BLaER1 treated with 17β-estradiol and CSF1 and Interleukin-3, amounts not matched to agents 10 nM and 100 nM (cell line): ENCODE data around the gene LRRC27.
"Not testable (repeated sequence)": the region's sequence is repeated elsewhere in the genome, so short reads cannot be mapped to it uniquely, and the experiment has no call there.

Experiments used
- H3K27ac ChIP-seq, 11 experiments: shearing (Covaris generic); formaldehyde crosslinking; 2 replicates each; pipeline ENCODE4 v1.8.1; 2022
- H3K27me3 ChIP-seq, 11 experiments: shearing (Covaris generic); formaldehyde crosslinking; 2 replicates each; pipeline ENCODE4 v1.8.1; 2022
- H3K36me3 ChIP-seq, 11 experiments: shearing (Covaris generic); formaldehyde crosslinking; 2 replicates each; pipeline ENCODE4 v1.8.1; 2022
- H3K4me1 ChIP-seq, 10 experiments: shearing (Covaris generic); formaldehyde crosslinking; 2 replicates each; pipeline ENCODE4 v1.8.1; 2022
- H3K4me2 ChIP-seq, 11 experiments: shearing (Covaris generic); formaldehyde crosslinking; 2 replicates each; pipeline ENCODE4 v1.8.1; 2022
- H3K4me3 ChIP-seq, 10 experiments: shearing (Covaris generic); formaldehyde crosslinking; 2 replicates each; pipeline ENCODE4 v1.8.1; 2022
- H3K9ac ChIP-seq, 11 experiments: shearing (Covaris generic); formaldehyde crosslinking; 2 replicates each; pipeline ENCODE4 v1.8.1; 2022
- H3K9me3 ChIP-seq, 11 experiments: shearing (Covaris generic); formaldehyde crosslinking; replicated peaks in 1 of 11; 2 replicates each; pipeline ENCODE4 v1.8.1; 2022
- H4K20me1 ChIP-seq, 11 experiments: shearing (Covaris generic); formaldehyde crosslinking; 2 replicates each; pipeline ENCODE4 v1.8.1; 2022
- Cebpa-rat ChIP-seq, 11 experiments: shearing (Covaris generic); IDR thresholded peaks; 2 replicates each; pipeline ENCODE4 v1.8.1; 2022

The LRRC27 gene

GRCh38 chr10:132335189-132336063 lies 3.4 kb downstream of the LRRC27 start:
- Histone ChIP-seq H3K27ac (no peak overlapping the region), H3K4me3 (no peak overlapping the region)

GRCh38 chr10:132336064-132336746 lies 4.2 kb downstream of the LRRC27 start:
- H3K27ac ChIP-seq: no peak overlapping the region
- H3K9ac ChIP-seq: peak overlapping the region in 6 of 11 experiments; percentile 58 to 71 (median 62); a peak in 4 of 22 replicates
- TF ChIP-seq Cebpa-rat (IDR thresholded peaks at IDR 0.05): no peak
- peaks cover 0 to 37% (median 17%) of the 10 kb centered on the region in 11 experiments; a peak in 14 of 22 replicates for H3K36me3 ChIP-seq
- H3K4me2 ChIP-seq: peak overlapping the region; percentile 59 to 88 (median 76)
- peaks cover 30 to 41% (median 35%) of the 10 kb centered on the region in 10 experiments for H3K4me1 ChIP-seq
- peak overlapping the region in 3 of 10 experiments; percentile 42 to 49 (median 49); a peak in 3 of 20 replicates for H3K4me3 ChIP-seq
- H3K9me3 ChIP-seq: no peaks in the 10 kb centered on the region
- no peaks in the 10 kb centered on the region; a peak in 1 of 22 replicates for H3K27me3 ChIP-seq
- H4K20me1 ChIP-seq: no peaks in the 10 kb centered on the region; a peak in 1 of 22 replicates

More at GRCh38 chr10:132335189-132336063, 3.4 kb downstream of the LRRC27 start:
- H3K4me1 ChIP-seq: peaks cover 29 to 39% (median 36%) of the 10 kb centered on the region in 10 experiments
- H3K4me2 ChIP-seq: peak overlapping the region in 8 of 11 experiments; percentile 4 to 88 (median 79); a peak in 11 of 22 replicates
- no peak for TF ChIP-seq Cebpa-rat (IDR thresholded peaks at IDR 0.05)
- H3K36me3 ChIP-seq: peaks cover 0 to 37% (median 17%) of the 10 kb centered on the region in 11 experiments; a peak in 14 of 22 replicates
- peaks cover 0 to 6% (median 0%) of the 10 kb centered on the region in 11 experiments; a peak in 5 of 22 replicates for H4K20me1 ChIP-seq
- no peaks in the 10 kb centered on the region for H3K27me3 ChIP-seq
- H3K9ac ChIP-seq: no peak overlapping the region
- no peaks in the 10 kb centered on the region for H3K9me3 ChIP-seq

GRCh38 chr10:132336919-132337407 lies 5.0 kb downstream of the LRRC27 start:
- Histone ChIP-seq H3K27ac (peak overlapping the region in 6 of 11 experiments; percentile 24 to 54 (median 39); a peak in 8 of 22 replicates), H3K27me3 (no peaks in the 10 kb centered on the region; a peak in 1 of 22 replicates), H3K4me2 (peak overlapping the region; percentile 59 to 88 (median 76)), H3K36me3 (peaks cover 0 to 38% (median 17%) of the 10 kb centered on the region in 11 experiments; a peak in 14 of 22 replicates), H3K4me1 (peaks cover 32 to 49% (median 42%) of the 10 kb centered on the region in 10 experiments), H3K4me3 (peak overlapping the region in 9 of 10 experiments; percentile 17 to 58 (median 38); a peak in 12 of 20 replicates), H4K20me1 (no peaks in the 10 kb centered on the region), H3K9ac (peak overlapping the region; percentile 7 to 71 (median 62); a peak in 20 of 22 replicates), H3K9me3 (peaks cover 0 to 6% (median 2%) of the 10 kb centered on the region in 11 experiments; a peak in 7 of 22 replicates)
- TF ChIP-seq Cebpa-rat (IDR thresholded peaks at IDR 0.05): no peak

- H3K4me2 ChIP-seq: 0 out of 22 replicates have a peak overlapping the region, but pooled peaks of 2 of the 11 experiments have one; percentile 76 to 87
Measured at GRCh38 chr10:132337854-132338253, 5.9 kb downstream of the LRRC27 start.

GRCh38 chr10:132338876-132339275 lies 6.9 kb downstream of the LRRC27 start:
- no peak for TF ChIP-seq Cebpa-rat (IDR thresholded peaks at IDR 0.05)
- peaks cover 8 to 20% (median 12%) of the 10 kb centered on the region in 11 experiments for H3K9me3 ChIP-seq
- no peaks in the 10 kb centered on the region; a peak in 1 of 22 replicates for H3K27me3 ChIP-seq
- peaks cover 19 to 38% (median 28%) of the 10 kb centered on the region in 10 experiments for H3K4me1 ChIP-seq
- no peak overlapping the region for H3K9ac ChIP-seq
- H3K4me2 ChIP-seq: no peak overlapping the region
- H3K36me3 ChIP-seq: peaks cover 0 to 56% (median 30%) of the 10 kb centered on the region in 11 experiments; a peak in 17 of 22 replicates
- H3K4me3 ChIP-seq: no peak overlapping the region
- no peak overlapping the region for H3K27ac ChIP-seq
- H4K20me1 ChIP-seq: no peaks in the 10 kb centered on the region

More at GRCh38 chr10:132337854-132338253, 5.9 kb downstream of the LRRC27 start:
- Histone ChIP-seq H3K4me1 (peaks cover 29 to 45% (median 38%) of the 10 kb centered on the region in 10 experiments), H3K9me3 (peaks cover 7 to 14% (median 10%) of the 10 kb centered on the region in 11 experiments), H3K36me3 (peaks cover 0 to 47% (median 21%) of the 10 kb centered on the region in 11 experiments; a peak in 16 of 22 replicates)
- not testable (repeated sequence) for H3K4me3 ChIP-seq, H4K20me1 ChIP-seq, H3K27ac ChIP-seq, H3K9ac ChIP-seq, H3K27me3 ChIP-seq

- Histone ChIP-seq H3K4me2 (no peak overlapping the region), H3K27me3 (no peaks in the 10 kb centered on the region; a peak in 1 of 22 replicates), H3K9ac (no peak overlapping the region), H3K27ac (no peak overlapping the region), H3K4me3 (no peak overlapping the region), H3K36me3 (peaks cover 0 to 54% (median 29%) of the 10 kb centered on the region in 11 experiments; a peak in 17 of 22 replicates), H4K20me1 (no peaks in the 10 kb centered on the region), H3K9me3 (peaks cover 8 to 20% (median 12%) of the 10 kb centered on the region in 11 experiments), H3K4me1 (peaks cover 18 to 38% (median 28%) of the 10 kb centered on the region in 10 experiments)
- TF ChIP-seq Cebpa-rat (IDR thresholded peaks at IDR 0.05): no peak
Measured at GRCh38 chr10:132339276-132339675, 7.3 kb downstream of the LRRC27 start.

- Histone ChIP-seq H3K27ac (no peak overlapping the region), H3K9me3 (peaks cover 8 to 20% (median 12%) of the 10 kb centered on the region in 11 experiments), H3K36me3 (peaks cover 0 to 68% (median 44%) of the 10 kb centered on the region in 11 experiments; a peak in 17 of 22 replicates), H3K4me1 (peaks cover 7 to 38% (median 29%) of the 10 kb centered on the region in 10 experiments), H3K27me3 (no peaks in the 10 kb centered on the region; a peak in 1 of 22 replicates), H3K9ac (no peak overlapping the region), H3K4me3 (no peak overlapping the region), H4K20me1 (no peaks in the 10 kb centered on the region), H3K4me2 (peak overlapping the region in 9 of 11 experiments; percentile 10 to 84 (median 52); a peak in 18 of 22 replicates)
- no peak for TF ChIP-seq Cebpa-rat (IDR thresholded peaks at IDR 0.05)
Measured at GRCh38 chr10:132341017-132341416, 9.0 kb downstream of the LRRC27 start.

- Histone ChIP-seq H3K4me3 (no peak overlapping the region), H4K20me1 (no peaks in the 10 kb centered on the region), H3K4me2 (peak overlapping the region in 8 of 11 experiments; percentile 29 to 84 (median 52); a peak in 16 of 22 replicates), H3K36me3 (peaks cover 0 to 68% (median 44%) of the 10 kb centered on the region in 11 experiments; a peak in 17 of 22 replicates), H3K27ac (no peak overlapping the region), H3K4me1 (peaks cover 0 to 32% (median 22%) of the 10 kb centered on the region in 10 experiments; a peak in 16 of 20 replicates), H3K9ac (no peak overlapping the region), H3K9me3 (peaks cover 8 to 20% (median 12%) of the 10 kb centered on the region in 11 experiments), H3K27me3 (no peaks in the 10 kb centered on the region; a peak in 1 of 22 replicates)
- no peak for TF ChIP-seq Cebpa-rat (IDR thresholded peaks at IDR 0.05)
Measured at GRCh38 chr10:132341781-132342180, 9.8 kb downstream of the LRRC27 start.
